ENCODE data around the gene NUDCD3. TPM values are rescaled to one million over a fixed set of nuclear protein-coding genes. Genes with fewer than 3 reads are reported as not detected.

Gene NUDCD3
- total RNA-seq, 1 donor from 2014 or later, result 71.7 TPM

DNA sequence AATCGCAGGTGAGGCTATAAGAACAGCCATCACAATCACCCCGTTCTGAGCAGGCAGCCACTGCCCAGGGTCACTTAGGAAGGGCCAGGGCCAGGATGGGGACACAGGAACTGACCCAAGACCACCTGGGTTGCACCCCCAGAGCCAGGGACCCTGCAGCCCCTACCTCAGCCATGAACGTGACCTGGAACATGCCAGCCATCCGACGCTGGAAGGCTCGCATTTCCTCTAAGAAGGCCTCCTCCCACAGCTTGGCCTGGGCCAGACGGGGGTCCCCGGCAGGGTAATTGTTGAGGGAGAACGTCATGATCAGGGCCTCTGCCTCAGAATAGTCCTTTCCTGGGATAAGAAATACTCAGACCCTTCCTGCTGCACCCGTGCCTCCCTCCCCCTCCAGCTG lies 45.6 kb upstream of the NUDCD3 start:
- H3K4me3 ChIP-seq (ENCODE audit: low read depth, low read length), result no peak overlapping the region
- no peak for DNase-seq (ENCODE audit: low read depth)
- H3K27me3 ChIP-seq (ENCODE audit: control insufficient read depth, insufficient read depth, low read length), result no peaks in the 10 kb centered on the region
- H3K36me3 ChIP-seq (ENCODE audit: control insufficient read depth, insufficient read depth, low read length), result no peaks in the 10 kb centered on the region
- TF ChIP-seq, protein P1, sequence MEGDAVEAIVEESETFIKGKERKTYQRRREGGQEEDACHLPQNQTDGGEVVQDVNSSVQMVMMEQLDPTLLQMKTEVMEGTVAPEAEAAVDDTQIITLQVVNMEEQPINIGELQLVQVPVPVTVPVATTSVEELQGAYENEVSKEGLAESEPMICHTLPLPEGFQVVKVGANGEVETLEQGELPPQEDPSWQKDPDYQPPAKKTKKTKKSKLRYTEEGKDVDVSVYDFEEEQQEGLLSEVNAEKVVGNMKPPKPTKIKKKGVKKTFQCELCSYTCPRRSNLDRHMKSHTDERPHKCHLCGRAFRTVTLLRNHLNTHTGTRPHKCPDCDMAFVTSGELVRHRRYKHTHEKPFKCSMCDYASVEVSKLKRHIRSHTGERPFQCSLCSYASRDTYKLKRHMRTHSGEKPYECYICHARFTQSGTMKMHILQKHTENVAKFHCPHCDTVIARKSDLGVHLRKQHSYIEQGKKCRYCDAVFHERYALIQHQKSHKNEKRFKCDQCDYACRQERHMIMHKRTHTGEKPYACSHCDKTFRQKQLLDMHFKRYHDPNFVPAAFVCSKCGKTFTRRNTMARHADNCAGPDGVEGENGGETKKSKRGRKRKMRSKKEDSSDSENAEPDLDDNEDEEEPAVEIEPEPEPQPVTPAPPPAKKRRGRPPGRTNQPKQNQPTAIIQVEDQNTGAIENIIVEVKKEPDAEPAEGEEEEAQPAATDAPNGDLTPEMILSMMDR (IDR thresholded peaks at IDR 0.05; ENCODE audit: insufficient read depth, low read length, poor library complexity, severe bottlenecking), result no peak

DNA sequence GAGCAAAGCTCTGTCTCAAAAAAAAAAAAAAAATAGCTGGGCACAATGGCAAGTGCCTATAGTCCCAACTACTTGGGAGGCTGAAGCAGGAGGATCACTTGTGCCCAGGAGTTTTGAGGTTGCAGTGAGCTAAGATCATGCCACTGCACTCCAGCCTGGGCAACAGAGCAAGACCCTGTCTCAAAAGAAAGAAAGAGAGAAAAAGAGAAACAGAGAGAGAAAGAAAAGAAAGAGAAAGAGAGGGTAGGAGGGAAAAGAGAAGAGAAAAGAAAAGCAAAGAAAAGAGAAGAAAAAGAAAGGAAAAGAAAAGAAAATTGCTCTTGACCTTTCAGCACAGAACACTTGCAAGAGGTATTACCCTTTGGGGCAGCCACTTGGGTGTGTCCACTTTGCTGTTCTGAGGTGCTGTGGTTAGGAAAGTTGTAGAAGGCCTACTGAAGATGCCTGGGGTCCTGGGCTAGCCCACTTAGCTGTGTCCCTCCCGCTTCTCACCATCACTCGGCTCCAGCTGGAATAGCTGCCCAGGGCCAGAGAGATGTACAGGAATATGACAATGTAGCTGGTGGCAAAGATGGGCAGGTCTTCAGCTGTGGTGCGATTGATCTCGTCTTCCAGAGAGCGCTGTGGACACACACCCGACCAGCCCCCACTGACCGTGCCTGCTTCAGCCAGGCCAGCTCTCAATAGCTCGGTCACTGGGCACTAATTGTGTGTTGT lies 45.0 kb upstream of the NUDCD3 start:
- DNase-seq (ENCODE audit: low read depth), result no peak
- no peaks in the 10 kb centered on the region for H3K36me3 ChIP-seq (ENCODE audit: control insufficient read depth, insufficient read depth, low read length)
- TF ChIP-seq, protein P1 (IDR thresholded peaks at IDR 0.05; ENCODE audit: insufficient read depth, low read length, poor library complexity, severe bottlenecking), result no peak
- no peaks in the 10 kb centered on the region for H3K27me3 ChIP-seq (ENCODE audit: control insufficient read depth, insufficient read depth, low read length)
- no peak overlapping the region for H3K4me3 ChIP-seq (ENCODE audit: low read depth, low read length)

DNA sequence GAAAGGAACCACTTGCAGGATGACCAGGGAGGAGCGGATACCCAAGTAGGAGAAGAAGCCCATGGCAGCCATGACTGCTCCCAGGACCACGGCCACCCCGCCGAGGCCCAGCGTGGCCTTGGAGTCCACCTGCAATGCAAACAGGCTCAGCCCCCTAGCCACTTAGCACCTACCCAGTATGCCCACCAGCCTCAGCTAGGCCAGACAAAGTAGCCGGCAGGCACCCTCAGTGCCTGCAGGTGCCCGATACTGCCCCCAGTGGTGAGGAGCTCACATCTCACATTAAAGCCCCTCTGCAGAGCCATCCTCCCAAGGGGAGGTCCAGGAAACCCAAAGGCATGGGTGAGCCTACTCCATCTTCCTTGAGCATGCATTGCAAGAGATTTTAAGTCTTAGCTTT lies 44.0 kb upstream of the NUDCD3 start:
- no peaks in the 10 kb centered on the region for H3K36me3 ChIP-seq (ENCODE audit: control insufficient read depth, insufficient read depth, low read length)
- TF ChIP-seq, protein P1 (IDR thresholded peaks at IDR 0.05; ENCODE audit: insufficient read depth, low read length, poor library complexity, severe bottlenecking), result peak; percentile 66
- DNase-seq (ENCODE audit: low read depth), result no peak
- no peak overlapping the region for H3K4me3 ChIP-seq (ENCODE audit: low read depth, low read length)
- H3K27me3 ChIP-seq (ENCODE audit: control insufficient read depth, insufficient read depth, low read length), result no peaks in the 10 kb centered on the region

DNA sequence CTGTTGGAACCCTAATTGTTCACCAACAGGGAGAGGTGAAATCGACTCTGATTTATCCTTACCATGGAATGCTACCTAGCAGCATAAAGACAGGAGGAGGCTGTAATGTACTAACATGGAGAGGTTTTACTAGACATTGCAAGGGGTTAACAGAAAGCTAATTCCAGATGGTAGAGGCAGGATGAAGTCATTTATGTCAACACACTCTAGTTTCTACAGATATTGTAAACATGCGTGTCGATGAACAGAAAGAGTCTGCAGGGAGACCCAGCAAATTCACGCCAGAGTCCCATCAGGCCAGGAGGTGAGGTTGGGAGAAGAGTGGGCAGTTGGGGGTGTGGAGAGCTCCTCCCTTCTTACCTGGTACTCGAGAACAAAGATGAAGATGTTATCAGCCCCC lies 43.6 kb upstream of the NUDCD3 start:
- no peaks in the 10 kb centered on the region for H3K36me3 ChIP-seq (ENCODE audit: control insufficient read depth, insufficient read depth, low read length)
- TF ChIP-seq, protein P1 (IDR thresholded peaks at IDR 0.05; ENCODE audit: insufficient read depth, low read length, poor library complexity, severe bottlenecking), result no peak
- no peak overlapping the region for H3K4me3 ChIP-seq (ENCODE audit: low read depth, low read length)
- H3K27me3 ChIP-seq (ENCODE audit: control insufficient read depth, insufficient read depth, low read length), result no peaks in the 10 kb centered on the region
- DNase-seq (ENCODE audit: low read depth), result no peak

DNA sequence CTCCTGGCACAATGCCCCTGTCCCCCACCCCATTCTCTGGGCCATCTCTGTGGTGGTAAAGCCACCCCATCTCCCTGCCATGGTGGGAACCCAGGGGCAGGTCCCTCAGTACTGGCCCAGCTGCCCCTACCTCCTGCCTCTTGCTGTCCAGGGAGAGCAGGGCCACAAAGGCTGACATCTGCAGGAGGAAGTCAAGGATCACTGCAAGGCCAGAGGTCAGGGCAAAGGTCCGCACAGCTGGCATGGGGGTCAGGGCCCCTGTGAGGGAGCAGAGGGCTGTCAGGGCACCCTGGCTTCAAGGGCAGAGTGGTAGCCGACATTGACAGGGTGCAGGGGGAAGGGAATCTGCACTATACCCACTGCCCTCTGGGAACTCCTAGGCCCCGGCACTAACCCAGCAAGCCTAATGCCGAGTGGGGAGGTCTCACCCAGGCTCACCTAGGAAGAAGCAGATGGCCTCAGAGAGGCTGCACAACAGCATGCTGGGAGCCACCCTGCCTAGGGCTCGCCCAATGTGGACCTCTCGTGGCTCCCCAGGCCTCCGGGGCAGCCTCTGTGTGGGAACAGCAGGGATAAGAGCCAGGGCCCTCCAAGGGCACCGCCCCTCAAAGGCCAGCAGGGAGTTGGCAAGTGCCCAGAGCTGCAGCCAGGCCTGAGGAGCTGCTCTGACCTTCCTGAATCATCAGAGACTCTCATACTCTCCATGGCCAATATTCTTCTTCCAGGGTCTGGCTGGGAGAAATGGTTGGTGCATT lies 43.0 kb upstream of the NUDCD3 start:
- no peaks in the 10 kb centered on the region for H3K36me3 ChIP-seq (ENCODE audit: control insufficient read depth, insufficient read depth, low read length)
- H3K27me3 ChIP-seq (ENCODE audit: control insufficient read depth, insufficient read depth, low read length), result no peaks in the 10 kb centered on the region
- TF ChIP-seq, protein P1 (IDR thresholded peaks at IDR 0.05; ENCODE audit: insufficient read depth, low read length, poor library complexity, severe bottlenecking), result no peak
- H3K4me3 ChIP-seq (ENCODE audit: low read depth, low read length), result no peak overlapping the region
- no peak for DNase-seq (ENCODE audit: low read depth)
